ENCODE data around the gene MEIS3. TPM values are rescaled to one million over a fixed set of nuclear protein-coding genes. Genes with fewer than 3 reads are reported as not detected.
"Not testable (repeated sequence)": the region's sequence is repeated elsewhere in the genome, so short reads cannot be mapped to it uniquely, and the experiment has no call there.

Gene MEIS3
- total RNA-seq, 1 donor from 2014 or later = 4.4 TPM

GRCh38 chr19:47388721-47389120 lies 30.6 kb downstream of the MEIS3 start:
- not testable (repeated sequence) for DNase-seq (ENCODE audit: low read depth)

GRCh38 chr19:47387623-47388022 lies 31.7 kb downstream of the MEIS3 start:
- DNase-seq (ENCODE audit: low read depth) = not testable (repeated sequence)

- DNase-seq (ENCODE audit: low read depth) = not testable (repeated sequence)
These were observed 32.7 kb downstream of the MEIS3 start for GRCh38 chr19:47386582-47386981.

GRCh38 chr19:47384533-47384932 lies 34.8 kb downstream of the MEIS3 start:
- DNase-seq (ENCODE audit: low read depth) = not testable (repeated sequence)

- DNase-seq (ENCODE audit: low read depth) = not testable (repeated sequence)
These were observed 35.4 kb downstream of the MEIS3 start for GRCh38 chr19:47383890-47384289.

GRCh38 chr19:47381653-47382279 lies 37.6 kb downstream of the MEIS3 start:
- no peak for DNase-seq (ENCODE audit: low read depth)

GRCh38 chr19:47381121-47381520 lies 38.2 kb downstream of the MEIS3 start:
- DNase-seq (ENCODE audit: low read depth) = no peak

GRCh38 chr19:47380559-47380958 lies 38.8 kb downstream of the MEIS3 start:
- DNase-seq (ENCODE audit: low read depth) = no peak

GRCh38 chr19:47379381-47379938 lies 39.9 kb downstream of the MEIS3 start:
- peak; percentile 14 for DNase-seq (ENCODE audit: low read depth)

- no peak for DNase-seq (ENCODE audit: low read depth)
These were observed 41.1 kb downstream of the MEIS3 start for GRCh38 chr19:47378246-47378645.

- DNase-seq (ENCODE audit: low read depth) = no peak
These were observed 41.5 kb downstream of the MEIS3 start for GRCh38 chr19:47377801-47378200.

- DNase-seq (ENCODE audit: low read depth) = no peak
These were observed 42.1 kb downstream of the MEIS3 start for GRCh38 chr19:47377208-47377701.

GRCh38 chr19:47376589-47377144 lies 42.7 kb downstream of the MEIS3 start:
- no peak for DNase-seq (ENCODE audit: low read depth)

GRCh38 chr19:47375694-47376588 lies 43.4 kb downstream of the MEIS3 start:
- no peak for DNase-seq (ENCODE audit: low read depth)

- DNase-seq (ENCODE audit: low read depth) = no peak
These were observed 44.2 kb downstream of the MEIS3 start for GRCh38 chr19:47374876-47375693.

GRCh38 chr19:47373246-47374240 lies 45.8 kb downstream of the MEIS3 start:
- DNase-seq (ENCODE audit: low read depth) = no peak

GRCh38 chr19:47372603-47373002 lies 46.7 kb downstream of the MEIS3 start:
- no peak for DNase-seq (ENCODE audit: low read depth)

GRCh38 chr19:47371261-47371660 lies 48.1 kb downstream of the MEIS3 start:
- DNase-seq (ENCODE audit: low read depth) = no peak

- DNase-seq (ENCODE audit: low read depth) = no peak
These were observed 49.2 kb downstream of the MEIS3 start for GRCh38 chr19:47370045-47370611.
